Measurements from ENCODE around the gene MUC2. TPM values are rescaled to one million over a fixed set of nuclear protein-coding genes. Genes with fewer than 3 reads are reported as not detected.

MUC2 gene
- total RNA-seq, 1 experiment from 2014 or later: 0.26 TPM

DNA sequence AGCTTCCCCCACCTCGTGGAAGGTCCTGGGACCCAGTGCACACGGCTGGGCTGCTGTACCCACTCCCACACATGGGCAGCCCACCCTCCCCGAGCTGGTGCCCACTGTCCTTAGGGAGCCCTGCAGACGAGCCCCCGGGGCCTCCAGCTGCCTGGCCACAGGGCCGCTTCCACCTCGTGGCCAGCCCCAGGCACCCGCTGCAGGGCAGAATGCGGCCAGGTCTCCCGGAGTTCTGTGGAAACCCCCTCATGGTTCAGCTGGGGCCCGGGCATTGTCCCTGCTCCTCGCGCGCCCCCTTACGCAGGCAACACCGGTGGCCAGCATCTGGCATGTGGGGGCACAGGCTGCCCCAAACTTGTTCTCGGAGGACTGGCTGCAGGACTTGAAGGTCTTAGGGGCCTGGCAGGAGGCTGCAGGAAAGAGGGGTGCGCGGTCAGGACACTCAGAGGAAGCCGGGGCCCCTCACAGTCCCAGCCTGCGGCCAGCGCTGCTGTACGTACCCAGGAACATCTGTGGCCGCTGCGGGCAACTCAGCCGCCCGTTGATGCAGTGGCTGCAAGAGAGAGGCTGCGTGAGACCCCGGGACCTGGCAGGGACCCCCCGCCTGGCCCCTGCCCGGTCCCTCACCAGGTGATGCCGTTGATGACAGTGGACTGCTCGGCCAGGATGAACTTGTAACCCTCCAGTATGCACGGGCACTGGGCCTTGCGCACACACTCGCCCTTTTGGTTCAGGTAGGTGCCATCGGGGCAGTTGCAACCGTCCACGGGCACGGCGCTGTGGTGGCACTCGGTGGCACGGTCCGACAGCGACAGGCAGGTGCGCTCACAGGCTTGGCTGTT lies 47.8 kb upstream of the MUC2 start:
- DNase-seq: no peak
- no peaks in the 10 kb centered on the region for H3K79me2 ChIP-seq (ENCODE audit: low read length)
- no peak overlapping the region for H2AFZ ChIP-seq (ENCODE audit: low read length)
- H4K20me1 ChIP-seq (ENCODE audit: low read length): no peaks in the 10 kb centered on the region
- CTCF ChIA-PET: no interaction called here
- H3K9me2 ChIP-seq (replicated peaks; ENCODE audit: low read length): no peaks in the 10 kb centered on the region
- H3K4me1 ChIP-seq (ENCODE audit: insufficient read depth, low read length): no peaks in the 10 kb centered on the region
- H3F3A ChIP-seq (ENCODE audit: low read length, unreplicated experiment): no peaks in the 10 kb centered on the region
- no peak overlapping the region for H3K27ac ChIP-seq (ENCODE audit: low read length)
- no peak overlapping the region for H3K9ac ChIP-seq (ENCODE audit: low read length)
- no peaks in the 10 kb centered on the region for H3K9me3 ChIP-seq (ENCODE audit: low read length)
- ATAC-seq: no peak
- no peak overlapping the region for H3K4me3 ChIP-seq (ENCODE audit: low read length)
- BruUV-seq (replicated peaks): no TSS peak
- intact Hi-C loops (cut with micrococcal nuclease): no loop called here
- no peaks in the 10 kb centered on the region for H3K36me3 ChIP-seq (ENCODE audit: low read depth, low read length)
- TF ChIP-seq, protein P1, sequence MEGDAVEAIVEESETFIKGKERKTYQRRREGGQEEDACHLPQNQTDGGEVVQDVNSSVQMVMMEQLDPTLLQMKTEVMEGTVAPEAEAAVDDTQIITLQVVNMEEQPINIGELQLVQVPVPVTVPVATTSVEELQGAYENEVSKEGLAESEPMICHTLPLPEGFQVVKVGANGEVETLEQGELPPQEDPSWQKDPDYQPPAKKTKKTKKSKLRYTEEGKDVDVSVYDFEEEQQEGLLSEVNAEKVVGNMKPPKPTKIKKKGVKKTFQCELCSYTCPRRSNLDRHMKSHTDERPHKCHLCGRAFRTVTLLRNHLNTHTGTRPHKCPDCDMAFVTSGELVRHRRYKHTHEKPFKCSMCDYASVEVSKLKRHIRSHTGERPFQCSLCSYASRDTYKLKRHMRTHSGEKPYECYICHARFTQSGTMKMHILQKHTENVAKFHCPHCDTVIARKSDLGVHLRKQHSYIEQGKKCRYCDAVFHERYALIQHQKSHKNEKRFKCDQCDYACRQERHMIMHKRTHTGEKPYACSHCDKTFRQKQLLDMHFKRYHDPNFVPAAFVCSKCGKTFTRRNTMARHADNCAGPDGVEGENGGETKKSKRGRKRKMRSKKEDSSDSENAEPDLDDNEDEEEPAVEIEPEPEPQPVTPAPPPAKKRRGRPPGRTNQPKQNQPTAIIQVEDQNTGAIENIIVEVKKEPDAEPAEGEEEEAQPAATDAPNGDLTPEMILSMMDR (conservative IDR thresholded peaks at IDR 0.05; ENCODE audit: low read depth, low read length): no peak
- TF ChIP-seq EZH2phosphoT487 (IDR thresholded peaks at IDR 0.05; ENCODE audit: borderline replicate concordance, low read length): no peak
- H3K4me2 ChIP-seq (ENCODE audit: low read length): no peak overlapping the region
- POLR2A ChIA-PET (ENCODE audit: unreplicated experiment): no interaction called here
- no peaks in the 10 kb centered on the region for H3K27me3 ChIP-seq (ENCODE audit: low read length)

DNA sequence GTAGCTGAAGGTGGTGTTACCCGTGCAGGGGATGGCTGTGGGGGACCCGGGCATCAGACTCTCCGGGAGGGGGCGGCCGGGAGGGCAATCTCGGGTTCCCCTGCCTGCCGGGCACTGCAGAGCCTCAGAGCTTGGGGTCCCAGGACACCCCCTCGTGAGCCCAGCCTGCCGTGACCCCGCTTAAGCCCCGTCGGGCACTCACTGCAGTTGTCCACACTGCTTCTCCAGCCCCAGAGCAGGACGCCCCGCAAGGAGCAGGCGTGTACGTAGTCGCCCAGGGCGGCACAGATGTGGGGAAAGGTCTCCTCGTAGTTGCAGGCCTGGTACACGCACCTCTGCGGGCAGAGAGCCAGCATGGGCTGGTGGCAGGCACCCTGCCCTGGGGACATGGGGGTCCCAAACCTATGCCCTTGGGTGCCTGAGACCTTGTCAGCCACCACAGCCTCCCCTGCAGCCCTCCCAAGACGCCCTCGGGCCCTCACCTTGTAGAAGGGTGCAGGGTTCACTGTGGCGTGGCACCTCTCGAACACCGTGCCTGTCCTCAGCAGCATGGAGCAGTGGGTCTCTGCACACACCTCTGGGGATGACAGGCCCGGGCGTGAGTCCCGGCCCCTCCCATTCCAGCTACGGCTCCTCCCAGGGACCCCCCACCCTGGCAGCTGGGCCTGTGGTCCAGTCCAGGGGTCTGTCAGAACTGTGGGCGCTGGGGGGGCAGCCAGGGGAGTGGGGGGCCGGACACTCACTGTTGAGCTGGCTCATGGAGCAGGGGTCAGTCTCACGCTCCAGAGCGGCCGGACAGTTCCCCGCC lies 47.0 kb upstream of the MUC2 start:
- Histone ChIP-seq H3K9me3 (ENCODE audit: low read length) (no peaks in the 10 kb centered on the region), H3K4me2 (ENCODE audit: low read length) (no peak overlapping the region), H4K20me1 (ENCODE audit: low read length) (no peaks in the 10 kb centered on the region), H3F3A (ENCODE audit: low read length, unreplicated experiment) (no peaks in the 10 kb centered on the region), H3K4me3 (ENCODE audit: low read length) (no peak overlapping the region), H3K9me2 (replicated peaks; ENCODE audit: low read length) (no peaks in the 10 kb centered on the region), H3K79me2 (ENCODE audit: low read length) (no peaks in the 10 kb centered on the region), H3K27ac (ENCODE audit: low read length) (no peak overlapping the region), H3K36me3 (ENCODE audit: low read depth, low read length) (no peaks in the 10 kb centered on the region), H3K9ac (ENCODE audit: low read length) (no peak overlapping the region), H3K27me3 (ENCODE audit: low read length) (no peaks in the 10 kb centered on the region), H3K4me1 (ENCODE audit: insufficient read depth, low read length) (no peaks in the 10 kb centered on the region), H2AFZ (ENCODE audit: low read length) (no peak overlapping the region)
- BruUV-seq (replicated peaks): no TSS peak
- POLR2A ChIA-PET (ENCODE audit: unreplicated experiment): interaction anchor here (0.6 kb wide), 1 partner anchor 419 kb away, joined by 5 read pairs; no protein-coding TSS in a partner anchor
- CTCF ChIA-PET: no interaction called here
- ATAC-seq (no peak), DNase-seq (no peak)
- TF ChIP-seq EZH2 (IDR thresholded peaks at IDR 0.05; ENCODE audit: low read length, unreplicated experiment): no peak
- TF ChIP-seq, protein P1 (conservative IDR thresholded peaks at IDR 0.05; ENCODE audit: low read depth, low read length): no peak
- no peak for TF ChIP-seq EZH2phosphoT487 (IDR thresholded peaks at IDR 0.05; ENCODE audit: borderline replicate concordance, low read length)
- intact Hi-C loops (cut with micrococcal nuclease): no loop called here

DNA sequence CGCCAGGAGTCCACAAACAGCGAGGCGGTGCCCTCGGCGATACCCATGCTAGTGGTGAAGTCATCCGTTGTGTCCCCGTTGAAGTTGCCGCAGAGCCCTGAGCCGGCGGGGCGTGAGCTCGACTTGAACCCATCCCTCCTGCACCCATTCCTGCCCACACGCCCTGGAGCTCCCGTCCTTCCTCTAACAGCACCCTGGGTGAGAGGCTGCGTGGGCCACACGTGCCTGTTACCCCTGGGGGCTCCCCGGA lies 46.5 kb upstream of the MUC2 start:
- no peak overlapping the region for H2AFZ ChIP-seq (ENCODE audit: low read length)
- H3K4me2 ChIP-seq (ENCODE audit: low read length): no peak overlapping the region
- no peaks in the 10 kb centered on the region for H3F3A ChIP-seq (ENCODE audit: low read length, unreplicated experiment)
- H3K27ac ChIP-seq (ENCODE audit: low read length): no peak overlapping the region
- no peaks in the 10 kb centered on the region for H3K4me1 ChIP-seq (ENCODE audit: insufficient read depth, low read length)
- DNase-seq (no peak), ATAC-seq (no peak)
- H3K9ac ChIP-seq (ENCODE audit: low read length): no peak overlapping the region
- no TSS peak for BruUV-seq (replicated peaks)
- ChIA-PET CTCF (no interaction called here), POLR2A (ENCODE audit: unreplicated experiment) (interaction anchor here (0.6 kb wide), 1 partner anchor 419 kb away, joined by 5 read pairs; no protein-coding TSS in a partner anchor)
- H3K27me3 ChIP-seq (ENCODE audit: low read length): no peaks in the 10 kb centered on the region
- no peaks in the 10 kb centered on the region for H3K79me2 ChIP-seq (ENCODE audit: low read length)
- no peaks in the 10 kb centered on the region for H4K20me1 ChIP-seq (ENCODE audit: low read length)
- no peaks in the 10 kb centered on the region for H3K36me3 ChIP-seq (ENCODE audit: low read depth, low read length)
- H3K4me3 ChIP-seq (ENCODE audit: low read length): no peak overlapping the region
- TF ChIP-seq, protein P1 (conservative IDR thresholded peaks at IDR 0.05; ENCODE audit: low read depth, low read length): no peak
- TF ChIP-seq EZH2phosphoT487 (IDR thresholded peaks at IDR 0.05; ENCODE audit: borderline replicate concordance, low read length): no peak
- TF ChIP-seq EZH2 (IDR thresholded peaks at IDR 0.05; ENCODE audit: low read length, unreplicated experiment): no peak
- no peaks in the 10 kb centered on the region for H3K9me3 ChIP-seq (ENCODE audit: low read length)
- intact Hi-C loops (cut with micrococcal nuclease): no loop called here
- no peaks in the 10 kb centered on the region for H3K9me2 ChIP-seq (replicated peaks; ENCODE audit: low read length)

All from PC-3 (cell line).